ENCODE data around the gene TSPAN18. TPM values are rescaled to one million over a fixed set of nuclear protein-coding genes. Genes with fewer than 3 reads are reported as not detected.
A peak's percentile ranks its signal among the peaks of the same experiment; 100 is the strongest.

TSPAN18 gene
- total RNA-seq, 1 donor, result under 0.01 TPM

DNA sequence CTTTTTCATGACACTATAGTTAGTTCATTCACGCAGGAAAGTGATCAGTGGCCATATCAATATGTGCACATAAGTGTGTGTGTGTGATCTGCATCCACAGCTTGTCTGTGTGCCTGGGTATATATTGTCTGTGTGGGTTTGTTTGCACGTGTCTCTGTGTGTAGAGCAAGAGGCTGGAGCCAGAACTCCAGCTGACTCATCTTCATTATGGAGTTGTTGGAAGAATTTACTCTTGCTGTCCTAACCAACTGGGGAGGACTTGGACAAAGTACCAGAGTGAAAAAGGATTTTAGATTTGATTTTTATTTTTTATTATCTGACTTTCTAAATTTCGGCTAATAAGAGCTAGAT, 160.0 kb downstream of the TSPAN18 start:
- DNase-seq (ENCODE audit: low read depth), result peak; percentile 22
- no peak overlapping the region for H3K4me3 ChIP-seq (ENCODE audit: low read depth, low read length)
- TF ChIP-seq, protein P1, sequence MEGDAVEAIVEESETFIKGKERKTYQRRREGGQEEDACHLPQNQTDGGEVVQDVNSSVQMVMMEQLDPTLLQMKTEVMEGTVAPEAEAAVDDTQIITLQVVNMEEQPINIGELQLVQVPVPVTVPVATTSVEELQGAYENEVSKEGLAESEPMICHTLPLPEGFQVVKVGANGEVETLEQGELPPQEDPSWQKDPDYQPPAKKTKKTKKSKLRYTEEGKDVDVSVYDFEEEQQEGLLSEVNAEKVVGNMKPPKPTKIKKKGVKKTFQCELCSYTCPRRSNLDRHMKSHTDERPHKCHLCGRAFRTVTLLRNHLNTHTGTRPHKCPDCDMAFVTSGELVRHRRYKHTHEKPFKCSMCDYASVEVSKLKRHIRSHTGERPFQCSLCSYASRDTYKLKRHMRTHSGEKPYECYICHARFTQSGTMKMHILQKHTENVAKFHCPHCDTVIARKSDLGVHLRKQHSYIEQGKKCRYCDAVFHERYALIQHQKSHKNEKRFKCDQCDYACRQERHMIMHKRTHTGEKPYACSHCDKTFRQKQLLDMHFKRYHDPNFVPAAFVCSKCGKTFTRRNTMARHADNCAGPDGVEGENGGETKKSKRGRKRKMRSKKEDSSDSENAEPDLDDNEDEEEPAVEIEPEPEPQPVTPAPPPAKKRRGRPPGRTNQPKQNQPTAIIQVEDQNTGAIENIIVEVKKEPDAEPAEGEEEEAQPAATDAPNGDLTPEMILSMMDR (IDR thresholded peaks at IDR 0.05; ENCODE audit: insufficient read depth, low read depth, low read length), result no peak

DNA sequence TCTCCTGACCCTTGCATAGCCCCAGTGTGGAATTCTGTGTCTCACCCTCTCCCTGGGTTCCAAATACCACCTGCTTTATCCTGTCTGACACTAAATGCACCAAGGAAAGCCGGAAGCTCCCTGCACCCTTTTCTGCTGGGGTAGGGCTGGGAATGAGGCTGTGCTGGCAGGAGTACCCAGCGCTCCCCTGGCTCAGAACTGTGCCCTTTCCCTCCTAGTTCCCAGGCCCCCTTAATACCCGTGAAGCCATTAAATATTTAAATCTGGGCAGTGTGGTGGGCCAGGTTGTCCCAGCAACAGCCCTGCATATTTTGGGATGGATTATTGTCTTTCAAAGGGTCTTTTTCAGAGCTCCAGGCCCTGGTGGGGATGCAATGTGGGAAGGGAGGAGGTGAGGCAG, 160.9 kb downstream of the TSPAN18 start:
- no peak overlapping the region for H3K4me3 ChIP-seq (ENCODE audit: low read depth, low read length)
- TF ChIP-seq, protein P1 (IDR thresholded peaks at IDR 0.05; ENCODE audit: insufficient read depth, low read depth, low read length), result no peak
- DNase-seq (ENCODE audit: low read depth), result no peak

DNA sequence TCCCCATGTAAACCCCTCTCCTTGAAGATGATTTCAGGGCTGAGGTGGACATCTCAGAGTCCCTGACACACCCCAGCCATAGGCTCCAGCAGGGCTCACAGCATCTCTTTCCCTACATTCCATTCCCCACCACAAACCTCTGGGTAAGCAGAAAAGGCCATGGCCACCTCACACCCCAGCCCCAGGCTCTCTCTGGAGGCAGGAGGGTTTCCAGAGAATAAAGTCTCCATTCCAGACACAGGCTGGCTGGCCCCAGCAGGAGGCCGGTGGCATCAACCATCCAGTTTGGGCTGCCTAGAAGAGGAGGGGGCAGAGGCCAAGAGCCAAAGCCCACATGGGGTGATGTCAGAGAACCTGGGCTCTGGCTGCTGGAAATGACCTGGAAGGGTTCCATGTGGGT, 162.5 kb downstream of the TSPAN18 start:
- no peak for DNase-seq (ENCODE audit: low read depth)
- TF ChIP-seq, protein P1 (IDR thresholded peaks at IDR 0.05; ENCODE audit: insufficient read depth, low read depth, low read length), result no peak
- no peak overlapping the region for H3K4me3 ChIP-seq (ENCODE audit: low read depth, low read length)

DNA sequence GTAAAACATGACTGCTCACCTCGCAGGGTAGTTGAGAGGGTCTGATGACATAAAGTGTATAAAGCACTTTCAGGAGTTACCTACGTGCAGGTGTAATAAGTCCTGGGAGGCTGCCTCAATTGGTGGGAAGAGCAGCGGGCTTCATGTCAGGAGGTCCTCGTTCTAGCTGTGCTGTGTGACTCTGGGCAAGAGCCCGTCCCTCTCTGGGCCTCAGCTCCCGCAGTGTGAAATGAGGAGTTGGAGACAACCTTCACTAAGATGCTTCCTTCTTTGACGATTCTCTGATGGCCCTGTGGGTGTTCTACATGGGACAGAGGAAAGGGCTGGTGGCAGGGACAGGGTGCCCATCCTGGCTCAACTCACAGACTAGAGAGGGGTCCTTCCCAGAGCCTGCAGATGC, 166.1 kb downstream of the TSPAN18 start:
- DNase-seq (ENCODE audit: low read depth), result no peak
- no peak overlapping the region for H3K4me3 ChIP-seq (ENCODE audit: low read depth, low read length)
- TF ChIP-seq, protein P1 (IDR thresholded peaks at IDR 0.05; ENCODE audit: insufficient read depth, low read depth, low read length), result no peak

DNA sequence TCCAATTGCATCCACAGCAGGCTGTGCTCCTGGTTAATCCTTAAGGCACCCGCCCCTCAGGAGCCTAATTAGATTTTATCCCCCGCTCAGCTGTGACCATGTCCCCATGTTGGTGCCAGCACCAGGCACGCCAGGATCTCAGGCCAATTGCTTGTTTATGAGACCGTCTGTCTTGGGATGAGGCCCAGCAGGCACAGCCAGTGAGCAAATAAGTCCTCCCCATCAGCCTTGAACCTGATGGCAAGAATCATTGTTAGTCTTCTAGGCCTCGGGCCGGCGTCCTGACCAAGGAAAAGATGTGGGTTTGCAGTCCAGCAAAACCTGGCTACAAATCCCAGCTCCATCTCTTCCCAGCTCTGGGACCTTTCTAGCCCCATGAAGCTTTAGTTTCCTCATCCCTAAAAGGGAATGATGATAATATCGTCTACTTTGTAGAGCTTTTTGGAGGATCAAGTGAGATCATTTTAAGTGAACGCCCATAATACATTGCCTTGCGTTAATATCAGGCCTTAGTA, 166.6 kb downstream of the TSPAN18 start:
- no peak for DNase-seq (ENCODE audit: low read depth)
- no peak overlapping the region for H3K4me3 ChIP-seq (ENCODE audit: low read depth, low read length)
- TF ChIP-seq, protein P1 (IDR thresholded peaks at IDR 0.05; ENCODE audit: insufficient read depth, low read depth, low read length), result no peak

DNA sequence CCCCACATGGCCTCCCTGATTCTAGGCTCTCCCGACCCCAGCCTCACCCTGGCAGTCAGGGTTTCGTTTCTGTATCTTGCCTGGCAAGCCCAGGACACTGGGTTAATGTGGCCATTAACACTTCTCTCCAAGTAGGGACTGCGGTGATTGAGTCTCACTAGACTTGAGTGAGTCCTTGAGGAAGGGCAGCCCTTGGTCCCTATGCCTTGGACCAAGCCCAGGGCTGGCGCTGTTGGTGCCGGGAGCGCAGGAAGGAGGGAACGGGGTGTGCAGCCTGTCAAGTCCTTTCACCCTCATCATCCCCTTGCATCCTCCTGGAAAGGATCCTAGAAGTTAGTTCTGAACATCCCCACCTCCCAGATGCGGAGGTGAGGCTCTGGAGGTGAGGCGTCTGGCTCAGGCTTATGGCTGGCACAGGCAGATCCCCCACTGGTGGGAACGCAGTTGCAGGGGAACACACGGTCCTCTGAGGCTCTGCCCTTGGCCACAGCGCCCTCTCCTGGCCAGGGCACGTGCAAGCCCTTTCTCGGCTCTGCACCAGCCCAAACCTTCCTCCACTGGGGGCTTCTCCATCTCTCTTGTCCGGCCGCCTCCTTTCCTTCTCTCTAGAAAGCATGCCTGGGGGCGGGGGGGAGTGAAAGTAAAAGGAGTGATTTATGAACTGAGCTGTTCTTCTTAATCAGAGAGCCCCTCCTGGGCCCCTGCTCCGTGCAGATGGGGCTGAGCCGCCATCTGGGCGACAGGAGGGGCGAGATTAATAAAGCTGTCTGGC, 167.3 kb downstream of the TSPAN18 start:
- peak; percentile 70 for DNase-seq (ENCODE audit: low read depth)
- H3K4me3 ChIP-seq (ENCODE audit: low read depth, low read length), result no peak overlapping the region
- TF ChIP-seq, protein P1 (IDR thresholded peaks at IDR 0.05; ENCODE audit: insufficient read depth, low read depth, low read length), result peak; percentile 94

Data from fibroblast of villous mesenchyme (primary cell).